Body of pancreas (tissue), 4 donors: Measurements from ENCODE around the gene C2CD5.

Source experiments
- CTCF ChIP-seq, 7 experiments: fragments of 450-650 bp in 4 of 7; fragments of 200-600 bp in 3 of 7; sonication (generic) in 3 of 7; IDR thresholded peaks; one replicate each; pipeline ENCODE4 v1.5.1; 2016 to 2019; ENCODE audit warnings: antibody characterized with exemption in 7 of 7
- POLR2A ChIP-seq, 3 donors: fragments of 450-650 bp; IDR thresholded peaks; one replicate each; pipeline ENCODE4 v1.6.1; 2016; ENCODE audit warnings: antibody characterized with exemption in 3 of 3, mild to moderate bottlenecking in 2 of 3

- no peak for TF ChIP-seq CTCF (IDR thresholded peaks at IDR 0.05)
- no peak for TF ChIP-seq POLR2A (IDR thresholded peaks at IDR 0.05)
Measured at GRCh38 chr12:22437031-22437806, 107.1 kb downstream of the C2CD5 start.
